Measurements from ENCODE around the gene PDE4B.

GRCh38 chr1:66401244-66401643, 608.5 kb downstream of the PDE4B start:
- TF ChIP-seq CTCF (IDR thresholded peaks at IDR 0.05) (no peak), POLR2A (IDR thresholded peaks at IDR 0.05) (no peak)
